Limb (tissue), 2 donors: ENCODE results near the gene CD2.

Source experiments
- DNase-seq, 2 donors: peaks; one replicate each; pipeline ENCODE4 v3.0.0-alpha.2; 2016; ENCODE audit errors: extremely low spot score in 2 of 2

CD2 gene, protein sequence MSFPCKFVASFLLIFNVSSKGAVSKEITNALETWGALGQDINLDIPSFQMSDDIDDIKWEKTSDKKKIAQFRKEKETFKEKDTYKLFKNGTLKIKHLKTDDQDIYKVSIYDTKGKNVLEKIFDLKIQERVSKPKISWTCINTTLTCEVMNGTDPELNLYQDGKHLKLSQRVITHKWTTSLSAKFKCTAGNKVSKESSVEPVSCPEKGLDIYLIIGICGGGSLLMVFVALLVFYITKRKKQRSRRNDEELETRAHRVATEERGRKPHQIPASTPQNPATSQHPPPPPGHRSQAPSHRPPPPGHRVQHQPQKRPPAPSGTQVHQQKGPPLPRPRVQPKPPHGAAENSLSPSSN

DNA sequence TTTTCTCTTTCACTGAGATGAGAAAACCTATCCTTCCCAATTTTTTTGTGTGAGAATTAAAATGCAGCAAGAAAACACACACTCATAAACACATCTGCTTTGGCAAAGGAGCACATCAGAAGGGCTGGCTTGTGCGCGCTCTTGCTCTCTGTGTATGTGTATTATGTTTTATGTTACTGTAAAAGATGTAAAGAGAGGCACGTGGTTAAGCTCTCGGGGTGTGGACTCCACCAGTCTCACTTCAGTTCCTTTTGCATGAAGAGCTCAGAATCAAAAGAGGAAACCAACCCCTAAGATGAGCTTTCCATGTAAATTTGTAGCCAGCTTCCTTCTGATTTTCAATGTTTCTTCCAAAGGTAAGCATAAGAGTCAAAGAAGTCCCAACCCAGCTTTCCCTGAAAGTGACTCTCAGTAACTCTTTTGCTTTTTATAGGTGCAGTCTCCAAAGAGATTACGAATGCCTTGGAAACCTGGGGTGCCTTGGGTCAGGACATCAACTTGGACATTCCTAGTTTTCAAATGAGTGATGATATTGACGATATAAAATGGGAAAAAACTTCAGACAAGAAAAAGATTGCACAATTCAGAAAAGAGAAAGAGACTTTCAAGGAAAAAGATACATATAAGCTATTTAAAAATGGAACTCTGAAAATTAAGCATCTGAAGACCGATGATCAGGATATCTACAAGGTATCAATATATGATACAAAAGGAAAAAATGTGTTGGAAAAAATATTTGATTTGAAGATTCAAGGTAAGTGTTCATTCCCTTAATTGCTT, at the start of gene CD2:
CD2 (plus strand) TSS at position 233 of the 780 bp plus-strand sequence; CDS start at position 296, 63 bp downstream.
- no peak for DNase-seq

DNA sequence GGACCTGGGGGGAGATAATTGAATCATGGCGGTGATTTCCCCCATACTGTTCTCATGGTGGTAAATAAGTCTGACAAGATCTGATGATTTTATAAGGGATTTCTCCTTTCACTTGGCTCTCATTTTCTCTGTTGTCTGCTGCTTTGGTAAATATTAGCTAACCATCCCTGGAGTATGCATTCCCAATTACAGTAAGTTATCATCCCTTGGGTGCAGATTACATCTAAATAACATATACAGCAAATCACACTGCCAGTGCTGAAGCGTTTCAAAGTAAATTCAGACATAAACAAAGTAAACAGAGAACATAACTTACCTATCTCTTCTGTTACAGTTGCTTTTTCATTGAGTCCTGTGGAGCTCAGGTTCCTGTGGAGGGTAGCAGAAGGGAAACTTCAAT, 48.1 kb upstream of the CD2 start:
- no peak for DNase-seq

DNA sequence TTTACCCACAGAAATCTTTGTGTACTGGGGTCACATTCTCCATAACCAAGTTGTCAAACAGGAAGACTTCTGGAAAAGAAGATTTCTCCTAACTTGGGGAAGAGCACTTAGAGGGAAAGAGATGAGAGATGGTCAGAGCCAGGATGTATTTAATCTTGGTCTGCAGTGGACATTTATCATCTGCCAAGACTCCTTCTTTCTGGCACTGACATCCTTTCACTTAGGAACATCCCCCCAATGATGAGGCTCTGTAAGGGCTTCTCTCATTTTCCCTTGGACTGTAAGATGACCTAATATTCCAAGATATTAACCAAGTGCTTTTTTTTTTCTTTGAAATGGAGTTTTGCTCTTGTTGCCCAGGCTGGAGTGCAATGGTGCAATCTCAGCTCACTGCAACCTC, 47.4 kb upstream of the CD2 start:
- DNase-seq: no peak

DNA sequence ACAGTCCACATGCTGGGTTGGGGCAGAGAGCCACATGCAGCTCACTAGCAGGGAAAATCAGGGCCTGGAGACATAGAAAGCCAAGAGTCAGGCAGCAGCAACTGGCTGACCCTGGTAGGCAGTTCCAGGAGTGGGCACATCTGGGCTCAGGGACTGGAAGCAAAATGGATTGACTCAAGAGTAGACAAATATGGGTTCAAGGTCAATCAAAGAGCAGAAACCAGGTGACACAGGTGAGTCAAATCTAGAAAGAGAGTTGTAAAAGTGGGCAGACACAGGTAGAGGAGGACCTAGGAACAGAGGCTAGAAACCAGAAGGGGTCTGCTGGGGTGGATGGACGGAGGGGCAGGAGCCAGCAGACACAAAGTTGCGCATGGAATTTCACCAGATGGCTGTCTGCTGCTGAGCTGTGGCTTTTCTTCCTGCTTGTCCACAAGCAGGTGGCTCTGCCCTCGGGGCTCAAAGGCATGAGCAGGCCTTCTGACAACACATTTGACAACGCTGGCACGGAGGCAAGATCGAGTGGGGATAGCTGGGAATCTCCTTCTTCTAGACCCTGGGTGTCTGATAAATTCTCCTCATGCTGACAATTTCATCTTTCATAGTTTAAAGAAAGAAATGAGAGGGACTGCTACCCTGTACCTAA, 45.9 kb upstream of the CD2 start:
- no peak for DNase-seq

DNA sequence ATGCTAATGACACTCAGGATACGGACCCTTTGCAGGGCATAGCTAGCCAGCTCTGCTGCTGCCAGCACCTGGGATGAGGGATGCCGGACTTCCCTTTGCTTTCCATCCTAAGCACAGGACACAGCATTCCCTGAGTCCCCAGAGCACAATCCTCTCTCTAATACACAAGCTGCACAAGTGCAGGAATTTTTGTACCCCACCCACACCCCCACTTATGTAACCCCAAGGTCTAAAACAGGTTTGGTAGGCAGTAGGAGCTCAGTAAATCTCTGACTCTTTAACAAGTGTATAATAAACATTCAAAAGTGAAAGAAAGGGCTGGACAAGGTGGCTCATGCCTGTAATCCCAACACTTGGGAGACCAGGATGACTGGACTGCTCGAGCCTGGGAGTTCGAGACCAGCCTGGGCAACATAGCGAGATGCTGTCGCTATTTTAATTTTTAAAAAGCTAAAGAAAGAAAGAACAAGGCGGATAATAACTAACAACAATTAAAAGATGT, 44.5 kb upstream of the CD2 start:
- no peak for DNase-seq

DNA sequence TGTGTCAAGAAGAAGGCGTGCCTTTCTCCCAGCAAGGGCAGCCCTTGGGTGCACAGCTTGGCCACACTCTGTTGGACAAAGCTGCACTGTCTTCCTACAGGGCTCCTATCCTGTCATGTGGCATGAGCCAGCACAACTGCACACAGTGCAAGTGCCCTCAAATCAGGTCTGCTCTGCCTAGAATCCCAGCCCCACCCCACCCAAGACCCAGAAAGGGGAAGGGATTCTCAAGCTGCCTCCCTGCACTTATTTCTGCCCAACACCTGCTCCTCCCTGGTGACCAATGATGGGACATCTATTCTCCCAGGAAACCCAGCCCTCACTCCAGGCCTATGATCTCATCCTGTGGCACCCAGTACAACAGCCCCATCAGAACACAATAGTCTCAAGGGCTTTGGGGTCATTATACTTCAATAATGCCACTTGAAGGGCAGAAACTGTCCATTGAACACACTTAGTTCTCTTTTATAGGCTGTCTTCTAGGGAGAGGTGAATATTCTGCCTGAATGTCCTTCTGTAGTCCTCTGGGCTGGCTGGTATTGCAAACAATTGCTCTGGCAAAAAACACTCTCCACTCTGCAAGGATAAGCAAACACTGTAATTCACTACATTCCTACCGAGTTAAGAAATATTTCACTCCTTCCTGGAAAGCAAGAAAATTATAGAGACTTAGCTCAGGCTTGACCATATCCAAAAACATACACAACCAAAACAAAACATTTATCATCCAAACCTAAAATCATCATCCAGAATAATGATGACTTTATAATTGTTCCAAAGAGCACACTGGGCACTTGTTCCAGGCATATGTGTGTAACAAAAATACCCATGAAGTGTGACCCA, 43.6 kb upstream of the CD2 start:
- no peak for DNase-seq

DNA sequence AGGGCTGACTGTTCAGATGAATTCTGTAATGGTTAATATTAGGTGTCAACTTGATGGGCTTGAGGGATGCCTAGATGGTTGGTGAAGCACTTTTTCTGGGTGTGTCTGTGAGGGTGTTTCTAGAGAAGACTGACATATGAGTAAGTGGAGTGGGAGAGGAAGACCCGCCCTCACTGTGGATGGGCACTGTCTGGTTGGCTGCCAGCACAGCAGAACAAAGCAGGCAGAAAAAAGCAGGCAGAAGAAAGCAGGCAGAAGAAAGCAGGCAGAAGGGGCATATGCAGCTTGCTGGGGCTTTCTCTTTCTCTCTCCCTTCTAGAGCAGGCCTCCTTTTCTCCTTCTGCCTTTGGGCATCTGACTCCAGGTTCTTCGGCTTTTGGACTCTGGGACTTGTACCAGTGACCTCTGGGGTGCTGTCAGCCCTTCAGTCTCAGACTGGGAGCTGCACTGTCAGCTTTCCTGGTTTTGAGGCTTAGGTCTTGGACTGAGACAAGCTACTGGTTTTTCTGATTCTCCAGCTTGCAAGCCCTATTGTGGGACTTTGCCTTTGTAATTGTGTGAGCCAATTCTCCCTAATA, 42.9 kb upstream of the CD2 start:
- no peak for DNase-seq

DNA sequence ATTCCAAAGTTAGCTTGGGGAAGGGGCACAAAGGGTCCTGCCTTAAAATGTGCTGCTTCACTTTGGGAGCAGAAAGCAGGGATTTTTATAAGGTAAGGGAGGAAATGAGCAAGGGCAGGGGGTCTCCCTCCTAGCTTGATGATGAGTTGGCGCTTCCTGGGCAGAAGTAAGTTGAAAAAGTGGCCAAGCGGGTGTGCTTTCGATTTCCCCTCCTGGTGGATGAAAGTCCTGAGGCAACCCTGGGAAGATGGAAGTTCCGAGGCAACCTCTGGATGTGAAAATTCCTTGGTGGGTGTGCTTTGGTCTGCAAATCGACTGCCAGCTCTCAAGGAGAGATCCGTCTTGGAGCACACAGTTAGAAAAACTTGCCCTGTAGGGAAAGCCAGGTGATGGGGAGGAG, 41.7 kb upstream of the CD2 start:
- DNase-seq: no peak

DNA sequence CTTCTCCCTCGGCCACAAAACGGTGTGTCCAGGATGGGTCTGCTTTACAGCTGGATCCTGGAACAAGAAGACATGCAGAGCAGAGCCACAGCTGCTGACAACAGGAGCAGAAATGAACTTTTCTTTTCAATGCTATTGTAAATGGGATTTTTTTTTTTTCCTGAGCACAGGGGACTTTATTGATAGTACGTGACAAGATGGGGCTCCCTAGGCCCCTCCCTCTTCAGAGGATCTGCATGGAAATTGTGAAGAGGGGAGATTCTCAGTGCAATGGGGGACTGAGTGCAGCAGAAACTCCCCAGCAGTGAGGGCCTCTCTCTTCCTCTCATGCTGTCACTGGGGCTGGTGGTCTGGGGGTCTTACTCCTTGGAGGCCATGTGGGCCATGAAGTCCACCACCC, 40.8 kb upstream of the CD2 start:
- no peak for DNase-seq

DNA sequence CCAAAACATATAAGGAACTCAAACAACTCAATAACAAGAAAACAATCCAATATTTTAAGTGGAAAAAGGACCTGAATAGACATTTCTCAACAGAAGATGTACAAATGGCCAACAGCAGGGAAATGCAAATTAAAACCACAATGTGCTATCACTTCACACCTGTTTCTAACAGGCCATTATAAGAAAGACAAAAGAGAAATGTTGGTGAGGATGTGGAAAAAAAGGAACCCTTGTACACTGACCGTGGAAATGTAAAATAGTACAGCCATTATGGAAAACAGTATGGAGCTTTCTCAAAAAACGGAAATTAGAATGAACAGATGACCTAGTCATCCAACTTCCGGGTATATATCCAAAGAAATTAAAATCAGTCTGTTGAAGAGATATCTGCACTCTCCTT, 37.8 kb upstream of the CD2 start:
- no peak for DNase-seq

DNA sequence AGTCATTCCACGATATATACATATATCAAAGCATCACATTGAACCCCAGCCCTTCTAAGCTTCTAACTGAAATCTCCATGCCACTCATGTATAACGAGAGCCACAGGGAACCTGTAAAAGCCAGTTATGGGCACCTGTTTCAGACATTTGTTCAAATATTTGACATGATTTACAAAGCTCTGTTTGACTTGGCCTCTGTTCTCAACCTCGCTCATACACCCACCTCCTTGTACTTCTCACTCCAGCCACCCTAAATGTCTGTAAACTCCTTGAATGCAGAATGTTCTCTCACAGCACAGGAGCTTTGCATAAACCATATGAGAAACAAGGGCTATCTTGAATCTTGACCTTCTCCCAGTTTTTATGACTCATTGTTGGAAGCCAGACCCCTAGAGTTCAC, 36.9 kb upstream of the CD2 start:
- no peak for DNase-seq

DNA sequence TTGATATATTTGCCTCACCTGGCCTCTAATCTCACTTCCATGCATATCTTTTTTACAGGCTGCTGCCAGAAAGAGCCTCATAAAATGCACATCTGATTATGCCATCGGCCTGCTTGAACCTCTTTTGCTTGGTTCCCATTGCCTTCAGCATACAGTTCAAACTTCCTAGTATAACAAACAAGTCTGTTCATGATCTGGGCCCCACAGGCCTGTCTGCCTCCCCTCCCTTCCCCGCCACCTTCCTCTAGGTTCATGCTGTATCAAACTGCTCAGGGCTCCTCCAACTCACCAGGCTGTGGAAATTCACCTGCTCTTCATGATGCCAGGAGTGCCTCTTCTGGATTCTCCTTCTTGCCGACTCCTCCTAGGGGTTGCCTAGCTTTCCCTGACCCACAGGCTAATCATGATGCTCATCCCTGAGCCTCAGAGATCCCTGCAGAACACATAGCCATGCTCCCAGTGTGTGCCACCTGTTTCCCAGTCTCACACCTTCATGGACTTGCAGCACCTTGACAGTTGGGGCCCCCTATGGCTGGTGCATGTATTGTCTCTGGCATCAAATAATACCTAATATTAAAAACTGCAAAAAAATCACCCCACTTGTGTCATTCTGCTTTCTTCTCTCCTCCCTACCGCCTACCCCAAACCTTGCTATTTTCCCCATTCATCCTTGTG, 33.7 kb upstream of the CD2 start:
- no peak for DNase-seq

DNA sequence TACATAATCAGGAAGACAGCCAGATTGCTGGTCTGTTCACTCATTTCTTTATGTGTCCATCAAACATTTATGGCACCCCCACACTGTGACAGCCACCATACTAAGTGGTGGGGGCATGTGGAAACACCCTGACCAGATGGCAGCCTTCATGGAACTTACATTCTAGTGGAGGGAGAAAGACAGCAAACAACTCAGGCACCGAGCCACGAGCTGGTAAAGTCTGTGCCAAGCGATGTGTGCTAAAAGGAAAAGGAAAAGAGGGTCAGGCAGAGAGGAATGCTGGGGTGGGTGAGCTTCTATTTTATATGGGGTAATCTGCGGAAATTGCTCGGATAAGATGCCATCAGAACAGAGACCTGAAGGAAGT, 33.2 kb upstream of the CD2 start:
- no peak for DNase-seq

DNA sequence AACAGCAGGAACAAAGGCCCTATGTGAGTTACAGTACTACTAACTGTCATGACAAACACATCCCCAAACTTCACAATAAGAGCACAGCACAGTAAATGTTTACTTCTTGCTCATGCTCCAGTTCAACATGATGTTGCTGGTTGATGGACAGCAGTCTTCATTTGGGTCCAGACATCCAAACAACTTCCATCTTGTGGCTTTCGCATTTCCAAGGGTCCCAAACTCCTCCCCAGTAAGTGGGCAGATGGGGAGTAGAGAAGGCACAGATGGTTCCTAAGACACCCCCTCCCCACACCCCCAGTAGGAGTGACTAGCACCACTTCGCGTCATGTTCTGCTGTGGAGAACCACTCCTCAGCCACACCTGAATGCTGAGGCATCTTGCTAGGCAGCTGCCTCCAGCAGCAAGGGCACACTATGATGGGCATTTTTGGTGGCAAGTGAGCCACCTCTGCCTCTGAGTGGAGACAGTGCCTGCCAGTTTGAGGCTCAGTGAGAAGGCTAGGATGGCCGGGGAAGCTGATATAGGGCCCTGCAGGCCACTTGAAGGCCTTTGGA, 32.7 kb upstream of the CD2 start:
- no peak for DNase-seq

DNA sequence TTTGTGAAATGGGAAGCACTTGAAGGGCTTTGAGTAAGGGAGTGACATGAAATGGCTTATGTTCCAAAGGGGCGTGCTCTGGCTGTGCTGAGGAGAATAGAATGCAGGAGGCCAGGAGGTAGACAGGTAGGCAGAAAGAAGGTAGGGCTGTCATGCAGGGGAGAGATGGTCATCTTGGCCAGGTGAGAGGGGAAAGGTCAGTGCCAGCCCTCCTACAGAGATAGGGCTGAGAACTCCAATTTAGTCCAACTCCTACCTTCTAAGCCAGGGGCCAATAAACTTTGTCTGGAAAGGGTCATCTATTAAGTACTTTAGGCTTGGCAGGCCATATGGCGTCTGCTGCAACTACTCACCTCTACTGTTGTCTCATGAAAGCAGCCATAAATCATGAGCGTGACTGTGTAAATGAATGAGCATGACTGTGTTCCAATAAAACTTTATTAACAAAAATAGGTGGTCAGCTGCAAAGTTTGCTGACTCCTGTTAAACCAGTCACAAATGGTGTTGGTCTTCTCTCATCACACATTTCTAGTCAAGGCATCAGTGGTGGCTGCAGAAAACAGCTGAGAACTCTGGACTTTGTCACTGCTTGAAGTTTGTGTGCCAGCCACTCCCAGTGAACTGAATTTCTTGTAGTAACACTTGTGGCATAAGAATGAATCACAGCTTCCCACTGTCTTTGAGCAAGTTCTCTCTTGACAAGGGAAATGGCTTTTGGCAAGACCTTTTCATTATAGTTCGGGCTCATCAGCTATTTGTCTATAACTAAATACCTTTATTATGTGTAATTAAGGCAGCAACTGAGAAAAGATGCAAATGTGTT, 32.0 kb upstream of the CD2 start:
- DNase-seq: no peak

DNA sequence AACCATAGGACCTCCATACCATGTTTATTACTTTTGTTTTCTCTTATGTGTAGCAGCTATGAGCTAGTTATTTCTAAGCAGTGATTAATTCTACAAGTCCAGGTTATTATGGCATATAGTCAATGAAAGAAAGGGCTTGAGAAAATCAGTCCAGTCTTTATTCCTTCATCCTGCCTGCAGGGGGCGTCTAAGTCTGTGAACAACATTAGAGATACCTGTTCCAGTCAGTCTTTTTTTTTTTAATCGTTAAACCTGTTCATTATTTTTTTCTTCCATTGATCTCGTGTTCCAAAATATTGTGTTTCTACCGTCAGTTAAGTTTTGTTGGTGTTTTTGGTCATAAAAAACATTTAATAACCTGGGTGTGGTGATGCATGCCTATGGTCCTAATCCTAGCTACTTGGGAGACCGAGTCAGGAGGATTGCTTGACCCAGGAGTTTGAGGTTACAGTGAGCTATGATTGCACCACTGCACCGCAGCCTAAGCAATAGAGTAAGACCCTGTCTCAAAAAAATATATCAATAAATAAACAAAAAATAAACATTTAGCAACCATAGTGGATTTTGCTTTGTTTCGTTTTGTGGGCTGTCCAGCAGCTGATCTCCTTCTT, 29.4 kb upstream of the CD2 start:
- DNase-seq: peak; percentile 61 to 63

DNA sequence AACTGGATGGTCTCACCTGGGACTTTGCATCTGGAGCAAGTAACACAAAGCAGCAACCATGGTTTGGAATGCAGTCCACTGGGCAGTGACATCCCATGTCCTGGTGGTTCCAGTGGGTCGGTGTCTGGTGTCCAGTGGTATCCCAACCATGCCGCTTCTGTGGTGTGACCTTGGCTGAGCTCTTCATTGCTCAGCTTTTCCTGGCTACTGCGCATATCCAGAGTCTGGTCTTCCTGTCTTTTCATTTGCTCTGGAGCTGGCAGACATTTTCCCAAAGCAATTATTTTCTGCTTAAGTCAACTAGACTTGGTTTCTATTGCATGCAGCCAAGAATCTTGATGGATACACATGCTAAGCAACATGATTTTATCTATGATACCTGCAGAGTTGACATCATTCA, 28.4 kb upstream of the CD2 start:
- no peak for DNase-seq

DNA sequence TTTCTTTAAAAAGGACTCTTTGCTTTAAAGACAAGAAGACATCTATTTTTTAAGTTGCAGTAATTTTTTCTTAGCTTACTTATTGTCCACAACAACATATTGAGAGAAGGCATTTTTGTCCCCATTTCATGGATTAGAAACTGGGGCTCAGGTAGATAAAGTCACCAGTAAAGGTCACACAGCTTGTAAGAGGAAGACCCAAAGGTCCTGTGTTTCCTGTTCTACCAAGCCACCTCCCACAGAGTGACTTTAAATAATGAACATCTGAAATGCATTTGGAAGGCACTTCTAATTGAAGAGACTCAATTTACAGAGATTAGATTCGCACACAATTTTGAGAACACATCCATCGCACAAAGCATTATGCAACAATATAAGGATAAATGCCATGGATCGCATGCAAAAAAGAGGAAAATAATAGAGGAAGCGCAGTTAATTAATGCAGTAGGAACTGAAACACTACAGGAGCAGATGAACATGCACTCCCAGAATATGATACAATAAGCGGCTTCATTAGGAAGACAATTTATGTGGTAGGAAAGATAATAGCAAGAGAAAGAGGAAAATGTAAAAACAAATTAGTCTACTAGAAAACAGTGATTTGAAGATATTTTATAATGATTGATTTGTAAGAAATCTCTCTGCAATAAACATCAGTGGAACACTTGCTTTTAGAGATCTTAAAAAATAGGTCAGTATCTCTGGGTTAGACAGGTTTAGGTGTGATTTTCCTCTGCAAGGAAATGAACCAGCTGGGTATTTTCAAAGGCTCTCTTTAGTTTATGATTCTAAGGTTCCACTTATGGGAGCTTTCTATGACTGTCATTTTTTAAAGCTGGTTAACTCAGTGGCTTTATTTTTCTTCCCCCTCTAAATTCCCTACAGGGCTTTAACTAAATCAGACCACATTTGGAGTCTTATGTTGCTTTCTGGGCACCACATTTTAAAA, 27.1 kb upstream of the CD2 start:
- no peak for DNase-seq
